ENCODE results near the gene HOXA3. TPM values are rescaled to one million over a fixed set of nuclear protein-coding genes. Genes with fewer than 3 reads are reported as not detected.

Gene HOXA3
- total RNA-seq: 1.1 and 6.5 TPM in 2 replicates

DNA sequence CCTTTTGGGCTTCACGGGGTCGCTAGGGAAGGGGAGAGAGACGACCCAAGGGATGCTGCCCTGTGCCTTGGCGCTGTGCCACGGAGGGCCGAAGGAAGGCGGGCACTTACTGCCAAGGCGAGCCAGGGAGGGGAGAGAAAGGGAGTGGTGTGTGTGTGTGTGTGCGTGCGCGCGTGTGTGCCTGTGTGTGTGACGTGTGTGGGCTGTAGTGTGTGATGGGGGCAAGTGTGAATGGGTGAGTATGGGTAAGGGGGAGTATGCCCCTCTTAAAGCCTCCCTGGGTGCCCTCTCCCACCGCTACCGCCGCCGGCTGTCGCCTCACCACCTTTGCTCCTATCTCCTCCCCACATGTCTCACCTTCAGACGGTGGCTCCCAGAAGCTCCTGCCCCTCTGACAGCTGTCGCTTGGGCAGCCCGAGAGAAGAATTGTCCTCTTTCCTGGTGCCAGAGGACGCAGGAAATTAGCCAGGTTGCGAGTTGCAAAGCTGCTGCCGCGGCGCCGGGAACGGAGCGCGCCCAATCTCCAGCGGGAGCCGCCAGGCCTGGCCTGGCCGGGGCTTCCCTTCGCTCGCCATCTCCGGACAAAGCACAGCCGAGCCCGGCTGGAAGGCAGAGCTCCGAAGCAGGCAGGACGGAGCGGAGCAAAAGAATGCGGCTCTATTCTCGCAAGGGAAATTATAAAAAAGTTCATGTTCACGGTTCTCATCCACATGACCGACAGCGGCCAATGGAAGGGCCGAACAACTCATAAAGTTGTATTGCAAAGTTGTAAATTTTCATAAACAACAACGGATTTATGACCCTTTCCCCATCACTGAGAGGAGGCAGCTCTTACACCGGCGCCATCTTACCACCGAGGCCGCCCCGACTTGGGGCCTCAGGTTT, at the start of gene HOXA3:
Gene HOXA3, minus strand, starts transcription at position 653 of the 885 bp plus-strand sequence. CDS start 41,943 bp downstream, outside the sequence.

GRCh38 chr7:27199849-27200760, 47.7 kb upstream of the HOXA3 start, which contains the start of gene HOXA13:
TSS of gene HOXA13 (minus strand) at chr7:27200091. CDS start at chr7:27200077, 14 bp downstream.

GRCh38 chr7:27185013-27185853, 32.9 kb upstream of the HOXA3 start, which contains the start of gene HOXA11:
TSS of gene HOXA11 (minus strand) at chr7:27185232. CDS start at chr7:27185144, 88 bp downstream.

DNA sequence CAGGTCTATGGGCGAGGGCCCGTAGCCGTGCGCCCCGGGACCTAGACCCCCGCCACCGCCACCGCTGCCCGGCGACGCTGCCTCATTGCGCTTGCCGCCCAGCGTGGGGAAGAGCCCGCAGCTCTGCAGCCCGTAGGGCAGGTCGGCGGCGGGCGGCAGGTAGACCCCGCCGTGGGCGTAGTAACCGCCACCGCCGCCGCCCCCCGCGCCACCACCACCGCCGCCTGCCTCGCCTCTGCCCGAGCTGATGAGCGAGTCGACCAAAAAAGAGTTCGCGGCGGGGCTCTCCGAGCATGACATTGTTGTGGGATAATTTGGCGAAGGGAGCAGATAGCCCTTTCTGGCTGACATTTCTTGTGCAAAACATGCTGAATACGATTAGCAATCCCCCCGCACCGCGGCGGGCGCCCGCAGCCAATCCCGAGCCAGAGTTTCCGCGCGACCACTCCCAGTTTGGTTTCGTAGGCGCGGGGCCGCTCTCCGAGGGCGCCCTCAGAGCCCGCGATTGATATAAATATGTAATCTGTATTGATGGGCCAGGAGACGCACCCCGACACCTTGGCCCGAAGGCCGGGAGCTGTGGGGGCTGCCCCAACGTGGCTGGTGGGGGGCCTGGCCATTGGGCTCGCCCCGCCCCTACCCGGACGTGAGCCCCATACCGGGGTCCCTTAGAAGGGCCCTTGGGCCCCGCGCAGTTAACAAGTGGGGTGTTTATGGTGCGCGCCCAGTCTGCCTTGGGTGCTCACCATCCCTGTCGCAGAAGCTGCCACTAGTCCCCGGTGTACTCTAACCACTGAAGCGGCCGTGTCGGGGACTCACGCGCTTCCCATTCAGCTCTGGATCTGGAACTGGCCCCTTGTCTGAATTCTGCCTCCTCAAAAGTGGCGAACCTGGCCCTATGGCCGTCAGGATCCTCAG, 21.8 kb upstream of the HOXA3 start, which contains the start of gene HOXA10:
Gene HOXA10, minus strand, starts transcription at position 365 of the 918 bp plus-strand sequence. Its CDS starts 14 bp downstream, at position 351.

GRCh38 chr7:27165089-27165995, 13.0 kb upstream of the HOXA3 start, which contains the start of gene HOXA9:
TSS of gene HOXA9 (minus strand) at chr7:27165537. CDS start at chr7:27165457, 80 bp downstream.

GRCh38 chr7:27156508-27156898, 4.1 kb upstream of the HOXA3 start, which contains the start of gene HOXA7:
TSS of gene HOXA7 (minus strand) at chr7:27156675. CDS start at chr7:27156545, 130 bp downstream.

GRCh38 chr7:27147199-27148030, 5.0 kb downstream of the HOXA3 start, which contains the start of gene HOXA6:
TSS of gene HOXA6 (minus strand) at chr7:27147774. CDS start at chr7:27147749, 25 bp downstream.

DNA sequence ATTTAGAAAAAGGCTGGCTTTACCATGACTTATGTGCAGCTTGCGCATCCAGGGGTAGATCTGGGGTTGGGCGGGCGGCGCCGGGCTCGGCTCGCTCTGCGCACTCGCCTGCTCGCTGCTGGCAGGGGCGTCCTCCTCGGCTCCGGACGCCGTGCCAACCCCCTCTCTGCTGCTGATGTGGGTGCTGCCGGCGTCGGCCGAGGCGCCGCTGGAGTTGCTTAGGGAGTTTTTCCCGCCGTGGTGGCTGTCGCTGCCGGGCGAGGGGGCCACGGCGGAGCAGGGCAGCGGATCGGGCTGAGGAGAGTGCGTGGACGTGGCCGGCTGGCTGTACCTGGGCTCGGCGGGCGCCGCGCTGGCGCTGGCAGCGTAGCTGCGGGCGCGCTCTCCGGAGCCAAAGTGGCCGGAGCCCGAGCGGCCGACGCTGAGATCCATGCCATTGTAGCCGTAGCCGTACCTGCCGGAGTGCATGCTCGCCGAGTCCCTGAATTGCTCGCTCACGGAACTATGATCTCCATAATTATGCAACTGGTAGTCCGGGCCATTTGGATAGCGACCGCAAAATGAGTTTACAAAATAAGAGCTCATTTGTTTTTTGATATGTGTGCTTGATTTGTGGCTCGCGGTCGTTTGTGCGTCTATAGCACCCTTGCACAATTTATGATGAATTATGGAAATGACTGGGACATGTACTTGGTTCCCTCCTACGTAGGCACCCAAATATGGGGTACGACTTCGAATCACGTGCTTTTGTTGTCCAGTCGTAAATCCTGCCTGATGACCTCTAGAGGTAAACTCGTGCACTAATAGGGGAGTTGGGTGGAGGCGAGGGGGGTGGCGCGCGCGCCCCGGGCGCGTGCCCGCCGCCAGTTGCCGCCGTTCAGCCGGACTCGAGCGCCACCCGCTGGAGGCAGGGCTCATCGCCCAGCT, 9.1 kb downstream of the HOXA3 start, which contains the start of gene HOXA5:
Gene HOXA5, minus strand, starts transcription at position 659 of the 927 bp plus-strand sequence. Its CDS starts 74 bp downstream, at position 585.

DNA sequence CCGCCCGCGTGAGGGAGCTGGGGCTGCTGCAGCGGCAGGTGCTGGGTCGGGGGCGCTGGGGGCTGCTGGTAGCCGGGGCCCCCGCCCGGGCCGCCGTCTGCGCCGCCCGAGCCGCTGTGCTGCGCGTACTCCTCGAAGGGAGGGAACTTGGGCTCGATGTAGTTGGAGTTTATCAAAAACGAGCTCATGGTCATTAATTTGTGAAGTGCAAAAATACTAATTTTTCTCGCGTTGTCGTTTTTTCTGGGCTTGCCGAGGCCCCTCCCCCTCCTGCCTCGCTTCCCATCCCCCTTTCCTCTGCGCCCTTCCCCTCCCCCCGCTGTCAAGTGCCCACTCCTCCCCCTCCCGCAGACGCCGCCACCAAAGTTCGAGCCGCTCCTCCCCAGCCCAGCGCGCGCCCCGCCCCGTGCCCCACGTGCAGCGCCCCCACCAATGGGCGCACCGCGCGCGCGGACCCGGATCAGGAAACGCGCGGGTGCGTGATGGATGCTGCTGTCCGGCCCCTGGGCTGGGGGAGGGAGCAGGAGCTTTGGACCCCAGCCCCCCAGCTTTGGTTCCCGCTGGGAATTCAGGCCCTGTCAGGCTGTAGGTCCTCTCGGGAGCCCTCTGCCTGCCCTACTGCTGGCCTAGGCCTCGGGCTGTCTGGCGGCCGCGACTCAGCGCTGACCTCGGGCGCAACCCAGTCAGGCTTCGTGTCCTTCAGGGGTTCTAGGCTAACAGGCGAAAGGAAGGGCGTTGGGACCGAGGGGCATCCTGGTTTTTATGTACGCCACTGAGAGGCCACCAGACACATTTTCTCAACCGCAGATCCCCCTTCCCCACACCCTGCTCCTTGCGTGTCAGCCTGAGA, 21.6 kb downstream of the HOXA3 start, which contains the start of gene HOXA4:
Gene HOXA4, minus strand, starts transcription at position 218 of the 850 bp plus-strand sequence. Its CDS starts 24 bp downstream, at position 194.

DNA sequence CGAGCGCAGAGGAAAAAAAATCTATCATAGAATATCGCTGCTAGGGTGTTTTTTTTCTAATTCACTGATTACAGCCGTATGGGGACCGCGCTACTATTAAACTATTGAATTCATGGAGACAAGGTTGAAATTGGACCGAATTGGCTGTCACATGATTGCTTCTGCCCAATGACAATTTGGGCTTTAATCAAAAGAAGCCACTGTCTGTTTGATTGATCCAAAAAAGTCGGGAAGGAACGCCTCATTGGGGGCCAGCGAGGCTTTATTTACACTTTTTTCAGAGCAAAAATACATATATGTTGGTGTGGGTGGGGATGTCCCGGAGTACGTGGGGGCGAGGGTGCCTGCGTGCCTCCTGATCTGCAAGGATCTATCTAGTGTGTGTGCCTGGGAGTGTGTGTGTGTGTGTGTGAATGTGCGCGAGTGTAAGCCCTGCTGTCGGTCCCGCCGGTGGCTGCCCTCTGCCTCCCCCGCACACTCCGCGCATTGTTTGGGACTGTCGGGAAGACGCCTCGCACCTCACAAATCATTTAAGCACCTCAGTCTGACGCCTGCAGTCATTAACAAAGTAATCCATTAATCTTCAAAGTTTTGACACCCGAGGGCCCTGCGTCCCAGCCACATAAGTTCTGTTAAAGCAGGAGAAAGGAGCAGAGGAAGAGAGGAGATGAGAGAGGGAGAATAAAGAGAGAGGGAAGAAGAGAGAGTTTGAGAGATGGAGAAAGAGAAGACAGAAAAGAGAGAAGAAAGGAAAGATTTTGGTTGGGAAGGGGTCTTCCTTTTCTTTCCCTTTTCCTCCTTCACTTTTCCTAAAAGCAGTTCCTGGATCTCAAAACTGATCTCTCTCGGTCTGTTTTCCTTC, 49.6 kb downstream of the HOXA3 start, which contains the start of gene HOXA2:
Gene HOXA2, minus strand, starts transcription at position 103 of the 862 bp plus-strand sequence. CDS start 183 bp downstream, outside the sequence.

GRCh38 chr7:27095897-27096767, 56.3 kb downstream of the HOXA3 start, which contains the start of gene HOXA1:
TSS of gene HOXA1 (minus strand) at chr7:27096000. CDS start at chr7:27095912, 88 bp downstream.

